ENCODE data around the gene MVB12A.

Gene MVB12A

GRCh38 chr19:17467471-17468301, 47.8 kb downstream of the MVB12A start:
- TF ChIP-seq CTCF (IDR thresholded peaks at IDR 0.05), result no peak

GRCh38 chr19:17468302-17469091, 48.6 kb downstream of the MVB12A start:
- TF ChIP-seq CTCF (IDR thresholded peaks at IDR 0.05), result no peak

- TF ChIP-seq CTCF (IDR thresholded peaks at IDR 0.05), result no peak
Measured at GRCh38 chr19:17469092-17469480, 49.2 kb downstream of the MVB12A start.

GRCh38 chr19:17469481-17470067, 49.7 kb downstream of the MVB12A start:
- TF ChIP-seq CTCF (IDR thresholded peaks at IDR 0.05), result no peak

GRCh38 chr19:17470068-17470841, 50.4 kb downstream of the MVB12A start, which contains the start of gene SLC27A1:
TSS of gene SLC27A1 (plus strand) at chr19:17470524. CDS start at chr19:17470541, 17 bp downstream.
- TF ChIP-seq CTCF (IDR thresholded peaks at IDR 0.05), result no peak

GRCh38 chr19:17471410-17472125, 51.7 kb downstream of the MVB12A start:
- no peak for TF ChIP-seq CTCF (IDR thresholded peaks at IDR 0.05)

Data from LNCAP (cell line).